Heart left ventricle (tissue), 13 donors: Measurements from ENCODE around the gene ZGLP1.

Experiments
- POLR2A ChIP-seq, 2 donors: fragments of 450-650 bp; IDR thresholded peaks; one replicate each; pipeline ENCODE4 v1.6.1; 2017; ENCODE audit warnings: antibody characterized with exemption in 2 of 2, mild to moderate bottlenecking in 2 of 2, moderate library complexity in 2 of 2
- TF ChIP-seq, protein P1 (sequence below), 12 donors: fragments of 200-600 bp; sonication (generic) in 4 of 12; IDR thresholded peaks; one replicate each; pipeline versions ENCODE4 v1.5.0 to v1.8.0; 2018 to 2022; ENCODE audit warnings: antibody characterized with exemption in 12 of 12, mild to moderate bottlenecking in 5 of 12
- donor health status: ischemic (EF 13 %, LVEDD 7.1; RV severe dilation, severe dysfunction).
- donor health status: DM: no; HTN: yes; CAD: no.
- donor health status: DM: no; HTN: no; CAD: no.
- donor health status: ischemic (EF 25% LVEDD 6.9; RV normal size, moderate dysfunction).
- donor health status: ischemic (EF 25% LVEDD 5.7; RV mildly dilated, moderate dysfunction).
- donor health status: ischemic (EF 35%, LVEDD 5.7; RV mildly dilated, moderate dysfunction).
- donor health status: nonischemic (EF 11% LVEDD 7.7; RV severe dilation, severe dysfunction).
- donor health status: DM: yes; HTN: yes; CAD: no.
- donor health status: PGD.
- donor health status: ischemic (EF 29% LVEDD 5.4; RV normal size, mild dysfunction).
- donor health status: nonischemic (EF 23%, LVEDD 6.1; RV moderate dilation, normal function).

DNA sequence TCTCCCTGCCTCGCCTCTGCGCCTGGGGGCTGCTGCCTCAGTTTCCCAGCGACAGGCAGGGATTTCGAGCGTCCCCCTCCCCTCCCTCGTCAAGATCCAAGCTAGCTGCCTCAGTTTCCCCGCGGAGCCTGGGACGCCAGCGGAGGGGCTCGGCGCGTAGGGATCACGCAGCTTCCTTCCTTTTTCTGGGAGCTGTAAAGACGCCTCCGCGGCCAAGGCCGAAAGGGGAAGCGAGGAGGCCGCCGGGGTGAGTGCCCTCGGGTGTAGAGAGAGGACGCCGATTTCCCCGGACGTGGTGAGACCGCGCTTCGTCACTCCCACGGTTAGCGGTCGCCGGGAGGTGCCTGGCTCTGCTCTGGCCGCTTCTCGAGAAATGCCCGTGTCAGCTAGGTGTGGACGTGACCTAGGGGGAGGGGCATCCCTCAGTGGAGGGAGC, 39.4 kb downstream of the ZGLP1 start:
- TF ChIP-seq, protein P1, sequence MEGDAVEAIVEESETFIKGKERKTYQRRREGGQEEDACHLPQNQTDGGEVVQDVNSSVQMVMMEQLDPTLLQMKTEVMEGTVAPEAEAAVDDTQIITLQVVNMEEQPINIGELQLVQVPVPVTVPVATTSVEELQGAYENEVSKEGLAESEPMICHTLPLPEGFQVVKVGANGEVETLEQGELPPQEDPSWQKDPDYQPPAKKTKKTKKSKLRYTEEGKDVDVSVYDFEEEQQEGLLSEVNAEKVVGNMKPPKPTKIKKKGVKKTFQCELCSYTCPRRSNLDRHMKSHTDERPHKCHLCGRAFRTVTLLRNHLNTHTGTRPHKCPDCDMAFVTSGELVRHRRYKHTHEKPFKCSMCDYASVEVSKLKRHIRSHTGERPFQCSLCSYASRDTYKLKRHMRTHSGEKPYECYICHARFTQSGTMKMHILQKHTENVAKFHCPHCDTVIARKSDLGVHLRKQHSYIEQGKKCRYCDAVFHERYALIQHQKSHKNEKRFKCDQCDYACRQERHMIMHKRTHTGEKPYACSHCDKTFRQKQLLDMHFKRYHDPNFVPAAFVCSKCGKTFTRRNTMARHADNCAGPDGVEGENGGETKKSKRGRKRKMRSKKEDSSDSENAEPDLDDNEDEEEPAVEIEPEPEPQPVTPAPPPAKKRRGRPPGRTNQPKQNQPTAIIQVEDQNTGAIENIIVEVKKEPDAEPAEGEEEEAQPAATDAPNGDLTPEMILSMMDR (IDR thresholded peaks at IDR 0.05): no peak
- no peak for TF ChIP-seq POLR2A (IDR thresholded peaks at IDR 0.05)
